T47D (cell line): ENCODE data around the gene IRS1.

Experiments used
- DNase-seq, 2 experiments: peaks; one replicate each; pipeline versions ENCODE4 v3.0.0 to v3.0.0-alpha.2; 2011 to 2012; ENCODE audit warnings: low read depth in 1 of 2, low spot score in 1 of 2
- JUND ChIP-seq: IDR thresholded peaks from 2 replicates; pipeline ENCODE4 v1.6.1; 2012; ENCODE audit warnings: low read depth
- in situ Hi-C: cut with HindIII; loops from 2 replicates; pipeline ENCODE4 v1.10.0; 2016; ENCODE audit warnings: low sequenced_read_pairs, low pct_unique_long_range_greater_than_20kb

Gene IRS1

GRCh38 chr2:226775032-226775509 lies 24.5 kb downstream of the IRS1 start:
- no peak for DNase-seq
- TF ChIP-seq JUND, result no peak
- in situ Hi-C loops, result no loop called here

GRCh38 chr2:226773291-226773690 lies 26.3 kb downstream of the IRS1 start:
- TF ChIP-seq JUND, result no peak
- DNase-seq, result no peak
- in situ Hi-C loops, result no loop called here

- in situ Hi-C loops, result no loop called here
- no peak for DNase-seq
- TF ChIP-seq JUND, result no peak
These were observed 27.0 kb downstream of the IRS1 start for GRCh38 chr2:226772389-226773179.

GRCh38 chr2:226771067-226771466 lies 28.6 kb downstream of the IRS1 start:
- DNase-seq, result no peak
- no peak for TF ChIP-seq JUND
- in situ Hi-C loops, result no loop called here

GRCh38 chr2:226767056-226767813 lies 32.4 kb downstream of the IRS1 start:
- in situ Hi-C loops, result no loop called here
- no peak for DNase-seq
- no peak for TF ChIP-seq JUND

GRCh38 chr2:226766352-226767055 lies 33.1 kb downstream of the IRS1 start:
- no peak for TF ChIP-seq JUND
- in situ Hi-C loops, result no loop called here
- DNase-seq, result no peak

- TF ChIP-seq JUND, result no peak
- in situ Hi-C loops, result no loop called here
- peak in 1 of 2 experiments; percentile 18 for DNase-seq
These were observed 36.3 kb downstream of the IRS1 start for GRCh38 chr2:226763320-226763719.

- no peak for DNase-seq
- no peak for TF ChIP-seq JUND
- in situ Hi-C loops, result no loop called here
These were observed 38.4 kb downstream of the IRS1 start for GRCh38 chr2:226761195-226761583.

- TF ChIP-seq JUND, result no peak
- DNase-seq, result no peak
- in situ Hi-C loops, result no loop called here
These were observed 39.0 kb downstream of the IRS1 start for GRCh38 chr2:226760412-226761194.

GRCh38 chr2:226759768-226760167 lies 39.9 kb downstream of the IRS1 start:
- in situ Hi-C loops, result no loop called here
- no peak for DNase-seq
- TF ChIP-seq JUND, result no peak

- TF ChIP-seq JUND, result no peak
- in situ Hi-C loops, result no loop called here
- no peak for DNase-seq
These were observed 40.5 kb downstream of the IRS1 start for GRCh38 chr2:226758921-226759640.
